ENCODE data around the gene NOP14. TPM values are rescaled to one million over a fixed set of nuclear protein-coding genes. Genes with fewer than 3 reads are reported as not detected.
"Not testable (repeated sequence)": the region's sequence is repeated elsewhere in the genome, so short reads cannot be mapped to it uniquely, and the experiment has no call there.

NOP14 gene
- total RNA-seq (11.3 TPM), polyA plus RNA-seq (17.0 TPM)

DNA sequence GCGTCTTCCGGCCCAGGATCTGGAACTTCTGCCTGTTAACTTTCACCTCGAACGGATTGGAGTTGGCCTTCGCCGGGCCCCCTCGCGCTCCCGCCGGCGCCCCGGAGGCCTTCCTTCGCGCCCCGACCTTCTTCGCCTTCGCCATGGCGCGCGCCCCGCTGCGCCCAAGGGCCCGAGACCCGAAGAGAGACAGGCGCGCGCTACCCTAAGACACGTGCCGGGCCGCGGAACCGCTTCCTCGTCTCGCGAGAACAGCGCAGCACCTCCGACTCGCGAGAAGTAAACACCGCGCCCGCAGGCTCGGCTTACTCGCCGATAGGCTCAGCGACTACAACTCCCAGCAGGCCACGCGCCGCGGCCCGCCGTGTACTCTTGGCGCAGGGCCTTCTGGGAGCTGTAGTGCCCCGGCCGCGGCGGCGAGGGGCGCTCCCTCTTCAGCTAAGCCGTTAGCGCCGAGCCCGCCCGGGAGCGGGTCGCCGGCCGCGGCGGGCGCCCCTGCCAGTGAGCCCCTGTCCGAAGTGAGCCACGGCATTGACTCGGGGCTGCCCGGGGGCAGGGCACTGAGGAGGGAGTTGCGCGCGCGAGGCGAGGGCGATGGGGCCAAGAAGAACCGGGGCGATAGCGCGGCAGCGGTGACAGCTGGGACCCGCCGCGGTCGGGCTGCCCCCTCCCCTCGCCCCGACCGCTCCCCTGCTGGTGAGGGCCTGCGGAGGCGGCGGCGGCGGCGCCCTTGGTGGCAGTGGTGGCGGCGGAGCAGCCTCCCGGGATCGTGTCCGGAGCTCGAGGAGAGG, at the start of gene NOP14, which contains the start of gene GRK4:
Gene NOP14 (minus strand): TSS at position 232 of the 791 bp plus-strand sequence. CDS start 87 bp downstream, at position 145.
Gene GRK4 (plus strand): TSS at position 397 of the 791 bp plus-strand sequence. CDS start 500 bp downstream, outside the sequence.
- H3K36me3 ChIP-seq (ENCODE audit: insufficient read depth), result no peaks in the 10 kb centered on the region
- under 1% methylated on average over 102 of the region's 105 CpGs for WGBS
- H3K4me1 ChIP-seq (ENCODE audit: insufficient read depth), result no peaks in the 10 kb centered on the region
- peak; percentile 92 for DNase-seq (ENCODE audit: extremely low spot score)
- peak within 1 kb of the TSS; percentile 79 for H3K27ac ChIP-seq (ENCODE audit: low read depth)
- peak within 1 kb of the TSS; percentile 89 for H3K4me3 ChIP-seq (ENCODE audit: low read depth, low read length)

DNA sequence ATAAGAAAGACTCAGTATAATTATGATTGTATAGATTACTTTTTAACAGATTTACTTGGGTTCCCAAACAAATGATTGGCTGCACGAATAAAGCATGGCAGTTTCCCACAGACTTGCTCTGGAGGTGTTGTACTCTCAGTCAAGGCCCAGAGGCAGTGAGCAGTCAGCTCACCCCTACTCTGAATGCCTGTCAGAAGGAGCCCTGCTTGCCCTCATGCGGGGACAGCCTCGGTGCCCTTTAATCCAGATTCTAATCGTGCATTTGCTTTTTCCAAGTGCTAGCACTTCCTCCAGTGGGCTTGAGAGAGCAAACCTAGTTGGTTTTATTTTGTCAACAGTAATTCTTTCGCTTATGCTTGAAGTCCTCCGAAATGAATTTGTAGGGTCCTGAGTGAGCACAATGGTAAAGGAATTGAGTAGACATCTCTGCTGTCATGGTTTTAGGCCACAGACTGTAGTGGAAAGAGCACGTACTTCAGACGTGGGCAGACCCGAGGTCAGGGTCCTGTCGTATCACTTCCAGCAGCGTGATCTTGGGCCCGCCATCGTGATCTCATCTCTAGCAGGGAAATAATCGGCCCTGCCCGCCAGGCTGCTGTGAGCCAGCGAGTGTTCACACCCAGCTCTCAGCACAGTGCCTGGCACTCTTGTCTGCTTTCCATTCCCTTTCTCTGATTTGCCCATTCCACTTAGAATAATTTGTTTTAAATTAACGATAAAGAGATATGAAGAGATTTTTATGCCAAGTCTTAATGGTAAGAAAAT, 48.4 kb upstream of the NOP14 start:
- Histone ChIP-seq H3K27ac (ENCODE audit: low read depth) (no peak overlapping the region), H3K4me1 (ENCODE audit: insufficient read depth) (no peaks in the 10 kb centered on the region), H3K36me3 (ENCODE audit: insufficient read depth) (no peaks in the 10 kb centered on the region), H3K4me3 (ENCODE audit: low read depth, low read length) (no peak overlapping the region)
- no peak for DNase-seq (ENCODE audit: extremely low spot score)
- 87% methylated on average over 17 of the region's 17 CpGs for WGBS

DNA sequence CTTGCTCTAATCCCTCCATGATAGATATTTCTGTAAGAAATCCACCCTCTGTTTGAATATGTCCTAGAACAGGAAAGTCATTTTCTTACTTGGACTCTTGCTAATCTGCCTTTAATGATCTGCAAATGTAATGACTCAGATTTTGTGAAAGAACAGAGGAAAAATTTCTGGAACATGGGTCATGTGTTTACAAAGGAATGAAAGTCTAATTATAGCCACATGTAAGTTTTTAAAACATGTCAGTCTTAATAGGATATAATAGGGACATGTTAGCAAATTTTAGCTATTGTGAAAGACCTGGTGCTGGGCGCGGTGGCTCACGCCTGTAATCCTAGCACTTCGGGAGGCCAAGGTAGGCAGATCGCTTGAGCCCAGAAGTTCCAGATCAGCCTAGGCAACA, 47.8 kb upstream of the NOP14 start:
- Histone ChIP-seq H3K27ac (ENCODE audit: low read depth) (no peak overlapping the region), H3K36me3 (ENCODE audit: insufficient read depth) (no peaks in the 10 kb centered on the region), H3K4me3 (ENCODE audit: low read depth, low read length) (no peak overlapping the region), H3K4me1 (ENCODE audit: insufficient read depth) (no peaks in the 10 kb centered on the region)
- no peak for DNase-seq (ENCODE audit: extremely low spot score)
- WGBS, result 82% methylated on average over 5 of the region's 5 CpGs

DNA sequence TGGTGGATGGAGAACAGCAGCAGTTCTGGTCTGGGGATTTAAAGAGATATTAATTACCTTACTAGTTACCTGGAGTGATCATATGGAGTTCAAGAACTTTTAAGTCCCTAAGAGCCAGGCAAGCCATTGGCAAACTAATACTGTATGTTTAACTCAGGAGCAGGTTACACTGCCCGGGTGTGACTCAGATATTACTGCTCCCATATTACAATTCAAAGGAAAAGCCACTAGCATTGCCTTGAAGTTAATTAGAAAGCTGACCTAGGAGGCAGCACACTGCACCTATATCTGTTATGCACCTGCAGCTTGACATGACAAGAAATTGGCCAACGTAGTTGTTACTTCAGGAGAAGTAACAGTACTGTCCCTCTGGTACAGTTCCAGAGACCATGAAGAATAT, 47.4 kb upstream of the NOP14 start:
- DNase-seq (ENCODE audit: extremely low spot score), result no peak
- Histone ChIP-seq H3K4me3 (ENCODE audit: low read depth, low read length) (no peak overlapping the region), H3K27ac (ENCODE audit: low read depth) (no peak overlapping the region), H3K4me1 (ENCODE audit: insufficient read depth) (no peaks in the 10 kb centered on the region), H3K36me3 (ENCODE audit: insufficient read depth) (no peaks in the 10 kb centered on the region)
- 80% methylated on average over 2 of the region's 2 CpGs for WGBS

DNA sequence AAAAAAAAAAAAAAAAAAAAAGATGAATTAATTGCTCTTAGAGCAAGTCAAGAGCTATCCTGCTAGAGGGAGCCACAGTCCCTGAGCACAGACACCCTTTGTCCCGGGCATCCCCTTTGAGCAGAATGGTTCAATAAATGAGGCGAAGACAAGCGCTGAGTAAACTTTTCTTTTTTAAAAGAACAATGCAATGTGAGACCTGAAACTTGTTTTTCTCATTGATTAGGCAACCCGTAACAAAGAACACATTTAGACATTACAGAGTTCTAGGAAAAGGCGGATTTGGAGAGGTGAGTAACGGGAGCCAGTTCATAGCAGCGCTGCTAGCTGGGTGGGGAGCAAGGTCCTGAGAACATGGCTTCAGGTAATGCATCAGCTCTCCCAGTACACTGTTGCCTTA, 46.2 kb upstream of the NOP14 start:
- H3K36me3 ChIP-seq (ENCODE audit: insufficient read depth), result no peaks in the 10 kb centered on the region
- WGBS, result 79% methylated on average over 7 of the region's 7 CpGs
- no peak overlapping the region for H3K4me3 ChIP-seq (ENCODE audit: low read depth, low read length)
- H3K27ac ChIP-seq (ENCODE audit: low read depth), result no peak overlapping the region
- no peak for DNase-seq (ENCODE audit: extremely low spot score)
- no peaks in the 10 kb centered on the region for H3K4me1 ChIP-seq (ENCODE audit: insufficient read depth)

DNA sequence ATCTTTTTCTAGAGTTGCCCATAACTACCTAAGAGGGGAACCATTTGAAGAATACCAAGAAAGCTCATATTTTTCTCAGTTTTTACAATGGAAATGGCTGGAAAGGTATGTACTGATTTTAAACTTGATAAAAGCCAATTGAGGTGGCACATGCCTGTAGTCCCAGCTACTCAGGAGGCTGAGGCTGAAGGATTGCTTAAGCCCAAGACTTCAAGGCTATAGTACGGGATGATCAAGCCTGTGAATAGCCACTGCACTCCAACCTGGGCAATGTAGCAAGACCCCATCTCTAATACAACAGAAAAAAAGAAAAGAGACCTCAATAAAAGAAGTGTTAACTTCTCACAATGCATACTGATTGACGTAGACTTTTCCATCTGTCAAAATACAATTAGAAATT, 44.5 kb upstream of the NOP14 start:
- Histone ChIP-seq H3K4me1 (ENCODE audit: insufficient read depth) (no peaks in the 10 kb centered on the region), H3K27ac (ENCODE audit: low read depth) (no peak overlapping the region), H3K36me3 (ENCODE audit: insufficient read depth) (no peaks in the 10 kb centered on the region), H3K4me3 (ENCODE audit: low read depth, low read length) (no peak overlapping the region)
- 96% methylated on average over 2 of the region's 2 CpGs for WGBS
- DNase-seq (ENCODE audit: extremely low spot score), result no peak

DNA sequence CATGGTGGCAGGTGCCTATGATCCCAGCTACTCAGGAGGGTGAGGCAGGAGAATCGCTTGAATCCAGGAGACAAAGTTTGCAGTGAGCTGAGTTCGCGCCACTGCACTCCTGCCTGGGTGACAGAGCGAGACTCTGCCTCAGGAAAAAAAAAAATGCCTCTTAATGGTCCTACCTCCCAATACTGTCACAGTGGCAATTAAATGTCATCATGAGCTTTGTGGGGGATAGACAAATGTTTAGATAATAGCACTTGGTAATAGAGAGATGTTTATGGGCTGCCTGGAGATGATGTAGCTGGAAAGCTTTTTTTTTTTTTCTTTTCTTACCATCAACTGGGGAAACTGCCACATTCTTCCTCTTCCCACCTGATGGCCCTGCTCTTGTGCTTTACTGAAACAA, 33.2 kb upstream of the NOP14 start:
- Histone ChIP-seq H3K27ac (ENCODE audit: low read depth) (no peak overlapping the region), H3K4me3 (ENCODE audit: low read depth, low read length) (no peak overlapping the region), H3K36me3 (ENCODE audit: insufficient read depth) (no peaks in the 10 kb centered on the region), H3K4me1 (ENCODE audit: insufficient read depth) (no peaks in the 10 kb centered on the region)
- whole genome bisulfite sequencing, result 90% methylated on average over 4 of the region's 4 CpGs
- DNase-seq (ENCODE audit: extremely low spot score), result no peak

DNA sequence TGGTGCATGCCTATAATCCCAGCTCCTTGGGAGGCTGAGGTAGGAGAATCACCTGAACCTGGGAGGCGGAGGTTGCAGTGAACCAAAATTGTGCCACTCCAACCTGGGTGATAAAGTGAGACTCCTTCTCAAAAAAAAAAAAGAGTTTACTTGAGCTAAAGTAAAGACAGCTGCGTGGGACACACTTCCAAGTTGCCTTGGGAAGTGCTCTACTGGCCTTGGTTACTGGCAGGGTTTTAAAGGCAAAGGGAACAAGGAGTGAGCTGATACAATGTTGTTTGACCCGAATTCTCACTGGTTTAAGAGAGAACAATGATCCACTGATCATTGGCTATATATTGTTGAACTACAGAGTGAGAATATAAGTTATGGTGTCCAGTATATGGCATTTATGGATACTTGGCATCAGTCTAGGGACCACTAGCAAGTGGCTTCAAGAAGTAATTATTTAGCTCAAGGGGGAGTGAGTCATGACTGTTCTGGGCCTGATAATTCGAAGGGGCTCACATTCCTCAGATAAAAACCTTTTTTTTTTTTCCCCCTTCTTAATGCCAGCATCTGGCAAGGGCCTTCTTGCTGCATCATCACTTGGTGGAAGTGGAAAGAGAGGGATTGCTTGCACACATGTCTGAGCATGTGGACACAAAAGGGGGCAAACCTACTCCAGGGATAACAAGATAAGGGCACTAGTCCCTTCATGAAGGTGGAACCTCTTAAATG, 32.5 kb upstream of the NOP14 start:
- Histone ChIP-seq H3K4me1 (ENCODE audit: insufficient read depth) (no peaks in the 10 kb centered on the region), H3K36me3 (ENCODE audit: insufficient read depth) (no peaks in the 10 kb centered on the region), H3K4me3 (ENCODE audit: low read depth, low read length) (no peak overlapping the region), H3K27ac (ENCODE audit: low read depth) (no peak overlapping the region)
- no peak for DNase-seq (ENCODE audit: extremely low spot score)
- WGBS, result 71% methylated on average over 4 of the region's 4 CpGs

DNA sequence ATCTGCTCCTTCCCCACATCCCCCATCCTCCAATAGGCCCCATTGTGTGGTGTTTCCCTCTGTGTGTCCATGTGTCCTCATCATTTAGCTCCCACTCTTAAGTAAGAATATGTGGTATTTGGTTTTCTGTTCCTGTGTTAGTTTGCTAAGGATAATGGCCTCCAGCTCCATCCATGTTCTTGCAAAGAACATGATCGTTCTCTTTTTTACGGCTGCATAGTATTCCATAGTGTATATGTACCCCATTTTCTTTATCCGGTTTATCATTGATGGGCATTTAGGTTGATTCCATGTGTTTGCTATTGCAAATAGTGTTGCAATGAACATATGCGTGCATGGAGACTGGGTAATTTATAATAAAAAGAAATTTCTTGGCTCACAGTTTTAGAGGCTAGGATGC, 31.7 kb upstream of the NOP14 start:
- no peaks in the 10 kb centered on the region for H3K36me3 ChIP-seq (ENCODE audit: insufficient read depth)
- no peak for DNase-seq (ENCODE audit: extremely low spot score)
- 97% methylated on average over 4 of the region's 4 CpGs for WGBS
- no peaks in the 10 kb centered on the region for H3K4me1 ChIP-seq (ENCODE audit: insufficient read depth)
- H3K4me3 ChIP-seq (ENCODE audit: low read depth, low read length), result no peak overlapping the region
- no peak overlapping the region for H3K27ac ChIP-seq (ENCODE audit: low read depth)

DNA sequence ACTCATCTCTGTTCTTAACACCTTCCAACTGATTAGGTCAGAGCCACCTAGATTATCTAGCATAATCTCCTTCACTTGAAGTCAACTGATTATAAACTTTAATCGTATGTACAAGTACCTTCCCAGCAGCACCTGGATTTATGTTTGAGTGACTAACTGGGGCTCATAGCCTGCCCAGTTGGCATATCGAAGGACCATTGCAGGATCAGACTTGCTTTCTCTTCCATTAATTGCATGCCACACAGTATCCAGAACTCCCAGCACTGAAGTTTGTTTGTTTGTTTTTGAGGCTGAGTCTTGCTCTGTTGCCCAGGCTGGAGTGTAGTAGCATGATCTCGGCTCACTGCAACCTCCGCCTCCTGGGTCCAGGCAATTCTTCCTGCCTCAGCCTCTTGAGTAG, 28.0 kb upstream of the NOP14 start:
- H3K36me3 ChIP-seq (ENCODE audit: insufficient read depth), result no peaks in the 10 kb centered on the region
- no peak overlapping the region for H3K27ac ChIP-seq (ENCODE audit: low read depth)
- no peak overlapping the region for H3K4me3 ChIP-seq (ENCODE audit: low read depth, low read length)
- WGBS, result 85% methylated on average over 4 of the region's 4 CpGs
- H3K4me1 ChIP-seq (ENCODE audit: insufficient read depth), result no peaks in the 10 kb centered on the region
- no peak for DNase-seq (ENCODE audit: extremely low spot score)

DNA sequence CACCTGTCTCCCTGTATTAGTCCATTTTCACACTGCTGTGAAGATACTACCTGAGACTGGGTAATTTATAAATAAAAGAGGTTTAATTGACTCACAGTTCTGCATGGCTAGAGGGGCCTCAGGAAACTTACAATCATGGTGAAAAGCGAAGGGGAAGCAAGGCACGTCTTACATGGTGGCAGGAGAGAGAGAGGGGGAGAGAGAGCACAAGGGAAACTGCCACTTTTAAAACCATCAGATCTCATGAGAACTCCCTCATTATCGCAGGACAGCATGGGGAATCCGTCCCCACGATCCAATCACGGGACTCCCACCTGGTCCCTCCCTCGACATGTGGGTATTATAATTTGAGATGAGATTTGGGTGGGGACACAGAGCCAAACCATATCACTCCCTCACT, 20.5 kb upstream of the NOP14 start:
- H3K4me3 ChIP-seq (ENCODE audit: low read depth, low read length); DNase-seq (ENCODE audit: extremely low spot score); H3K27ac ChIP-seq (ENCODE audit: low read depth); H3K4me1 ChIP-seq (ENCODE audit: insufficient read depth); H3K36me3 ChIP-seq (ENCODE audit: insufficient read depth): not testable (repeated sequence)
- WGBS, result 85% methylated on average over 7 of the region's 7 CpGs

DNA sequence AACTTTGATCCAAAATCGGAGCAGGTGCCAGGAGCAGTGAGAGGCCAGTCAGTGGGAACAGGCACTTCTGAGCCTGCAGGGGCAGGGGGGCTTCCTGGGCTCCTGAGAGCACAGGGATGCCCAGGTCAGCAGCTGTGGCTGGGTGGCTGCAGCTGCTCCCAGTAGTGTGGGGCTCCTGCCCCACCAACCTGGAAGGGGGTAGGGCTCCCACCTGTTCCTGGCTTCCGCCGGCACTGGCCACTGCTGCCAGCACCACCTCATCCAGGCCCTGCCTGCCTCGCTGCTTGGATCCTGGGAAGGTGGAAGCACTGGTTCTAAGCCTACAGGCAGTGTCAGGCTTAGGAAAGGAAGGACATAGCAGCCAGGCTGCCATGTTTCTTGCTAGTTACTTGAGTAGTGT, 18.8 kb upstream of the NOP14 start:
- Histone ChIP-seq H3K27ac (ENCODE audit: low read depth) (no peak overlapping the region), H3K4me3 (ENCODE audit: low read depth, low read length) (no peak overlapping the region), H3K4me1 (ENCODE audit: insufficient read depth) (no peaks in the 10 kb centered on the region), H3K36me3 (ENCODE audit: insufficient read depth) (no peaks in the 10 kb centered on the region)
- no peak for DNase-seq (ENCODE audit: extremely low spot score)
- WGBS, result 85% methylated on average over 4 of the region's 4 CpGs

DNA sequence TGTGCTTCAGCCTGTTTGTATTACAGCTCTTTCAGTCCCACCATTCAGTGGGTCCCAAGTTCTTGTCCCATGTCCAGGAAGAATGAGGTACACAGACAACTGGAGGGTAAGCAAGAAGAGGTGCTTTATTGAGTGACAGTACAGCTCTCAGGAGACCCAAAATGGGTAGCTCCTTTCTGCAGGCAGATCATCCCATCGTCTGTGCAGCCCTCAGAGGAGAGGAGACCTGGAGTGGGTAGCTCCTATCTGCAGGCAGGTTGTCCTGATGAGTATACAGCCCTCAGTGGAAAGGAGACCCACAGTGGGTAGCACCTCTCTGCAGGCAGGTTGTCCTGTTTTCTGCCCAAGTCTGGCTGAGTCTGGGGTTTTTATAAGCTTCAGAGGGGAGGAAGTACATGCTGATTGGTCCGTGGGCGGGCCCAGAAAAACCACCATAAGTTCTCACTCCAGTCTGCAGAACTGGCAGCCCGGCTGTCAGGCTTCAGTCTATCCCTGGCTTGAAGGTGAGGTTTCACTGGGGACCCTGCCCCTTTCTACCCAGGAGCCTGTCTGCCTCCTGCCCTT, 18.1 kb upstream of the NOP14 start:
- H3K27ac ChIP-seq (ENCODE audit: low read depth), result no peak overlapping the region
- H3K4me1 ChIP-seq (ENCODE audit: insufficient read depth), result no peaks in the 10 kb centered on the region
- DNase-seq (ENCODE audit: extremely low spot score), result no peak
- H3K36me3 ChIP-seq (ENCODE audit: insufficient read depth), result no peaks in the 10 kb centered on the region
- 83% methylated on average over 4 of the region's 4 CpGs for WGBS
- H3K4me3 ChIP-seq (ENCODE audit: low read depth, low read length), result no peak overlapping the region
